GM10266 (cell line): ENCODE measurements around the gene NINJ1.

ENCODE experiments used
- DNase-seq: peaks from one replicate; pipeline ENCODE4 v3.0.0; 2012; ENCODE audit errors: extremely low spot score
- TF ChIP-seq, protein P1 (sequence below): IDR thresholded peaks from 2 replicates; pipeline ENCODE4 v1.5.1; 2012; ENCODE audit warnings: mild to moderate bottlenecking, low read depth; ENCODE audit not compliant: control insufficient read depth, insufficient read depth; ENCODE audit errors: missing control alignments

The NINJ1 gene

DNA sequence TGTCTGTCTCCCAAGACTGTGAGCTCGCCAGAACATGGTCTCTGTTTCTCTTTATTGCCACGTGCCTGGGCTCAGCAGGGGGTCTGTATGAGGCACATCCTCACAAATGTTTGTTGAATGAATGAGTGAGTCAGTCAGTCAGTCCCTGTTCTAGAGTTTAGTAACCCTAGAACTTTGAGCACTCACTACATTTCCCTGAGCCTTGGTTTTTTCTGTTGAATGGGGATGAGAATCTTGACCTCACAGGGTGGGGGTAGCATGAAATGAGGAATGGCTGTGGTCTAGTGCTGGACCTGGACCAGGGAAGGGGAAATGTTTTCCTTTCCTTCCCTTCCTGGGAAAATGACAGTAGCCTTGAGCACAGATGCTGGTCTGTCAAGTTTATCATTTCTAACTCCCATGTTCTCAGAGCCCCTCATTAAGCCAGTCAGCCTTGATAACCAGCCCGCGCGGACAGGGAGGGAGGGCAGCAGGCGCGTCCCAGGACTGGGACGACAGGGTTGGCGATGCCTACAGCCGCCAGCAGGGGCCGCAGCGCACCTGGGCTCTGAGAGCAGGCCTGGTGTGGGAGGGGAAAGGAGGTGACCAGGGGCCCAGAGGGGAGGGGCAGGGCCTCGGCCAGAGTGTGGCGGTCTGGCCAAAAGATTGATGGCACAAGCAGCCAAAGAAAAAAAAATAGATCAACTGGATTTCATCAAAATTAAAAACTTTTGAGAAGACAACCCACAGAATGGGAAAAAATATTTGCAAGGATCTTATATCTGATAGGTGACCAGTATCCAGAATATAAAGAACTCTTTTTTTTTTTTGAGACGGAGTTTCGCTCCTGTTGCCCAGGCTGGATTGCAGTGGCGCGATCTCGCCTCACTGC, 25.8 kb upstream of the NINJ1 start:
- TF ChIP-seq, protein P1, sequence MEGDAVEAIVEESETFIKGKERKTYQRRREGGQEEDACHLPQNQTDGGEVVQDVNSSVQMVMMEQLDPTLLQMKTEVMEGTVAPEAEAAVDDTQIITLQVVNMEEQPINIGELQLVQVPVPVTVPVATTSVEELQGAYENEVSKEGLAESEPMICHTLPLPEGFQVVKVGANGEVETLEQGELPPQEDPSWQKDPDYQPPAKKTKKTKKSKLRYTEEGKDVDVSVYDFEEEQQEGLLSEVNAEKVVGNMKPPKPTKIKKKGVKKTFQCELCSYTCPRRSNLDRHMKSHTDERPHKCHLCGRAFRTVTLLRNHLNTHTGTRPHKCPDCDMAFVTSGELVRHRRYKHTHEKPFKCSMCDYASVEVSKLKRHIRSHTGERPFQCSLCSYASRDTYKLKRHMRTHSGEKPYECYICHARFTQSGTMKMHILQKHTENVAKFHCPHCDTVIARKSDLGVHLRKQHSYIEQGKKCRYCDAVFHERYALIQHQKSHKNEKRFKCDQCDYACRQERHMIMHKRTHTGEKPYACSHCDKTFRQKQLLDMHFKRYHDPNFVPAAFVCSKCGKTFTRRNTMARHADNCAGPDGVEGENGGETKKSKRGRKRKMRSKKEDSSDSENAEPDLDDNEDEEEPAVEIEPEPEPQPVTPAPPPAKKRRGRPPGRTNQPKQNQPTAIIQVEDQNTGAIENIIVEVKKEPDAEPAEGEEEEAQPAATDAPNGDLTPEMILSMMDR = peak; percentile 99
- DNase-seq = peak; percentile 90

DNA sequence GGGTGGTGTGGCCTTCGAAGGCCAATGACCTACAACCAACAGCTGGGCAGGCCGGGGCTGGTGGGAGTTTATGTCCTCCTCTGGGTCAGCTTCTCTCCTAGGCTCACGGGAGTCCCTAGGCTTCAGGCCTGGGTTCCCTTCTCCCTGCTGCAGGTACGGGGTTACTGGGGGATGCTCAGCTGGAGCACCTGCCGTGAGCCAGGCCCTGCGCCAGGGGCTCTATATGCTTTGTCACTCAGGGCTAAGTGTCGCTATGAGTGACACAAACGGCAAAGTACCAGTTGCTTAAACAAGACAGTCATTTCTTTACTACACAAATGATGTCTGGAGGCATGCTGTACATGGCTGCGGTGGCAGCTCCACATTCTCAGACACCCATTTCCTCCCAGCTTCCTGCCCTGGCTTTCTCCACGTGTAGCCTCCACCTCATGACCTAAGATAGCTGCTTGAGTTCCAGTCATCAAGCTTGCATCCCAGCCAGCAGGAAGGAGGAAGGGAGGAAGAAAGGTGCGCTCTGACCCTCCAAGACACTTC, 22.5 kb upstream of the NINJ1 start:
- TF ChIP-seq, protein P1 = no peak
- peak; percentile 37 for DNase-seq

DNA sequence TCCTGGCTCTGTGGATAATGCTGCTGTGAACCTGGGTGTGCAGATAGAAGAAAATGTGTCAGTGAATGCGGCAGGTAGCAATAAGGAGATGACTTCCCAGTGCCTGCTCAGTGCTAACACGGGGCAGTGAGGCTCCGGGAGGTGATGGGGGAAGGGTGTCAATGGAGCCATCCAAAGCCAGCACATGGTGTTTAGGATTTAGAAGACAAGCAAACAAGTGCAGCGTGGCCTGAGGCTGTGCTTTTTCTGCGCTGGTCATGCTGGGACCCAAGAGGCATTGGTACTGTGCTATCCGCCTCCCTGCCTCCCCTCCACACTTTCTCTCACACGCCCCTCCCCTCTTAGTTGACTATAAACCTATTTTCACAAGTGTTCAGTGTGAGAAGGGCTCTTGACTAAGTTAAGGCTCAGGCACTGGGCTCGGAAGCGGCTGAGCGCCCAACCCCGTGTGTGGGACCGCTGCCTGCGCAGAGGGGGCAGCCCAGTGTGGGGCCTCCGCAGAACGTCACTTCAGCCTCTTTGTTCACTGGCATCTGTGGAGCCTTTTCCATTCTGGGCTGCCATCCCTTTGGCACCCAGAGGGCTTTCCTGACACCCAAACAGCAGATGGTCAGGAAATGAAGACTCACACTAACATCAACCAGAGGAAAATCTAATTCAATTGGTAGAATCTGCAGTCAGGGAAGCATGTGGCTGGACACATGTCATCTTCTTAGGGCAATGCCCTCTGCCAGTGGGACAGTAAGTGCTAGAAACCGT, 21.8 kb upstream of the NINJ1 start:
- TF ChIP-seq, protein P1 = no peak
- no peak for DNase-seq

DNA sequence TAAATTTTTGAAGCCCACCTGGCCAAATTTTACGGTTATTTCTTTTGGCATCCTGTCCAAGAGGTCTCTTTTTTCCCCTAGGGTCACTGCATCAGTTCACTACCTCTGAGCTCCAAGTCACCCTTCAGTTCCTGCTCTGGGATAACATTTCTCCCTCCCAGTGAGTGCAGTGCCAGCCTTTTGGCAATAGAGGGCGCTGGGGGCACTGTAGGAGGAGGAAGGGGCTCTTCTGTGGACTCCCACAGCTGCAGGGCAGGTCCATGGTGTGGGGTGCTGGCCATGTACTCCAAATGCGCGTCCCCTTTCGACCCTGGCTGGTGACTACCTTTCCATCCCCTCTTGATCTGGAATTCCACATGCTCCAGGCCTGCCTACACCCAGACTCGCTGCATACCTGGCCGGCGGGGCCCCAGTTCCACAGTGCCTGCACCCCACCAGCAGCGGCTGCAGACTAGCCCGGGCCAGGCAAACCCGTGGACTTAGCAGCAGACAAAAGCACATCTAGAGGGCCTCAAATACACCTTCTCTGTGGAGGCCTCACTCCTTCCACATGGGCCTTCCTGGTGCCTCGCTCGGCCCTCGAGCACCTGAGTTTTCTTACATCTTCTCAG, 20.3 kb upstream of the NINJ1 start:
- peak; percentile 61 for DNase-seq

GRCh38 chr9:93151097-93151784, 17.2 kb upstream of the NINJ1 start:
- no peak for DNase-seq
- TF ChIP-seq, protein P1 = no peak

More for the DNA sequence above, 20.3 kb upstream of the NINJ1 start:
- TF ChIP-seq, protein P1 = peak; percentile 60

DNA sequence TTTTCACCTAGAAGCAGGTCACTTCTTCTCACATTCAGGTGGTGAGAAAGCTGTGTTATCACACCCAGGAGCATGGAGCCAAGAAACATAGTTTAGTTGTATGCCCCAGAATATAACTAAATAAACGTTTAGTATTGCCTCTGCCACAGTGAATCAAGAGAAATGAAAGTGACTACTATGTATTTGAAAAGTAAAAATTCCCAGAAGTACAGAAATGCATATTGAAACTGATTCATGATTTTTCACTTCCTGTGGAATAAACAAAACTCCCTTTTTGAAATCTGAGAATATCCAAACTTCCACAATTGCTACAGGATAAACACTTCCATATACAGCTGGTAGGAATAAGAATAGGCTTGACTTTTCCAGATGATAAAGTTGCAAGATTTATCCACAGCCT, 15.3 kb upstream of the NINJ1 start:
- TF ChIP-seq, protein P1 = no peak
- DNase-seq = no peak
